ENCODE results near the gene ANKRD55.
"Not testable (repeated sequence)": the region's sequence is repeated elsewhere in the genome, so short reads cannot be mapped to it uniquely, and the experiment has no call there.

Gene ANKRD55

DNA sequence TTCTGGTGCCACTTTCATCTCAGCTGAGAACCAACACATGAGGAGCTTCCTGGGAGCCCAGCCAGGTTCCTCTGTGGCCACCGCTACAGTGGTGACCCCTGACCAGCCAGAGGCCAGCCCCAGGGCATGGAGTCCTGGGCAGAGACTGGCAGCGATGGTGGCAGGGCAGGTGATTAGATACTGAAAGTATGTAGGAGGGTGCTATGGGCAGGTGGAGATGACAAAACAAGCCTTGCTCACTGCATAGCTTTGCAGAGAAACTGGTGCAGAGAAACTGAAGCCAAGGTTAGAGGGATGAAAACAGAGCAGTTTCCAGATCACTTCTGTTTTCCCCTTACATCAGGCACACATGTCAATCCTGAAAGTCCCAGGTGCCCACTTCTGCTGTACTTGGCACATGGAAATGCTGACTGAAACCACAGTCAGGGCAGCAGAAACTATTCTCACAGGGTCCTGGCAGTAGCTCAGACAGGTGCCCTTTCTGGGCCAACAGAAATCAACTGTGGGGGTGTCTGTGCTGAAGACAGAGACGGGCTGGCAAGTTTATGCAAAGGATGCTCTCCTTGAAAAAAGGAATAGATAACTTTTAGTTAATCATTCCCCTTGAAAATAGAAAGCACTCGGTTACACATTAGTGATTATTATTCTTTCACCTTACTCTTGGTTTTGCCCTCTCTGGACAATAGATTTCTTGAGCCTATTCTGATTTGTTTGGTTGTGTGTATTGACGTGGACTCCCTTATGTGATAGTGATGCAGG, 90.3 kb downstream of the ANKRD55 start:
- DNase-seq, result peak; percentile 13

DNA sequence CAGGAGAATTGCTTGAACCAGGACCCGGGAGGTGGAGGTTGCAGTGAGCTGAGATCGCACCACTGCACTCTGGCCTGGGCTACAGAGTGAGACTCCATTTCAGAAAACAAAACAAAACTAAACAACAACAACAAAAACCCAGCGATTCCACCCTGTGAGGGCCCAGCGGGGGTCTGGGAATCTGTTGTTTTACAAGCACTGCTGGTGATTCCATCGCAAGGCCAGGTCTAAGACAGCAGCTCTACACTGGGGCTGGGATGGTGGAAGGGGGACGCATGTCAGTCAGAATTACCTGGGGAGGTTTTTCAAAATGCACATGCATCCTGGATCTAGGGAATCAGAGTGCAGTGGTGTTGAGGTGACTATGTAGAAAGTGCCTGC, 90.9 kb downstream of the ANKRD55 start:
- DNase-seq, result no peak

- DNase-seq, result no peak
Measured at GRCh38 chr5:56140073-56140472, 93.1 kb downstream of the ANKRD55 start.

GRCh38 chr5:56130664-56131063, 102.5 kb downstream of the ANKRD55 start:
- no peak for DNase-seq

GRCh38 chr5:56129288-56129687, 103.8 kb downstream of the ANKRD55 start:
- DNase-seq, result no peak

GRCh38 chr5:56128113-56128512, 105.0 kb downstream of the ANKRD55 start:
- DNase-seq, result no peak

DNA sequence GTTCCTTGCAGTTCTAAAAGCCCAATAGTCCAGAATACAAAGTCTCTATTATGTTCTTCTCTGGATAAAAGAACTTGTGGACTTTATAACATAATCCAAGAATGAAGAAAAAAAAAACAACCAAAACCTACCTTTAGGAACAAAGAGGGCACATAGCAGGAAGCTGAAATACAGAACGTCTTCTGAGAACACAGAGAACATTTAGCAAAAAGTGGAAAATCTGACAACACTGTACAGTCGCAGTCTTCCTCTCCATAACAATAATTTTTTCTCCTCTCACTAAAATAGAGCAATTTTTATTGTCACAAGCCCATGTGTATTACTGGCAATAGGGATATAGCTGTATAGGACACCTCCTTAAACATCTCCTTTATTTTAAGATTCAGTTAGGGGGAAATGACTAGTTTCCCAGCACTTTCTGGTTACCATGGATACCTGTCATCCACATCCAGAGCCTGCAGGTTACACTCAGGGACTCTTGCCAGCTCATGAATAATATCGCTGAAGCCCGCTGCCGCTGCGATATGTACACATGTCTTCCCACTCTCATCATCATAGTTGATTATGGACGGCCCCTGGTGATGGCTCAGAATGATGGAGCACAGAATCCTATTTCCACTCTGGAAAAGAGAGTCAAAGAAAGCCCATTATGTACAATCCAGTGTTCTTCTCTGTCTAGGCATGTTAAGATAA, 106.5 kb downstream of the ANKRD55 start:
- no peak for DNase-seq

- peak; percentile 15 for DNase-seq
Measured at GRCh38 chr5:56123531-56124243, 109.4 kb downstream of the ANKRD55 start.

GRCh38 chr5:56122360-56122985, 110.7 kb downstream of the ANKRD55 start:
- DNase-seq, result not testable (repeated sequence)

GRCh38 chr5:56119050-56119449, 114.1 kb downstream of the ANKRD55 start:
- DNase-seq, result no peak

DNA sequence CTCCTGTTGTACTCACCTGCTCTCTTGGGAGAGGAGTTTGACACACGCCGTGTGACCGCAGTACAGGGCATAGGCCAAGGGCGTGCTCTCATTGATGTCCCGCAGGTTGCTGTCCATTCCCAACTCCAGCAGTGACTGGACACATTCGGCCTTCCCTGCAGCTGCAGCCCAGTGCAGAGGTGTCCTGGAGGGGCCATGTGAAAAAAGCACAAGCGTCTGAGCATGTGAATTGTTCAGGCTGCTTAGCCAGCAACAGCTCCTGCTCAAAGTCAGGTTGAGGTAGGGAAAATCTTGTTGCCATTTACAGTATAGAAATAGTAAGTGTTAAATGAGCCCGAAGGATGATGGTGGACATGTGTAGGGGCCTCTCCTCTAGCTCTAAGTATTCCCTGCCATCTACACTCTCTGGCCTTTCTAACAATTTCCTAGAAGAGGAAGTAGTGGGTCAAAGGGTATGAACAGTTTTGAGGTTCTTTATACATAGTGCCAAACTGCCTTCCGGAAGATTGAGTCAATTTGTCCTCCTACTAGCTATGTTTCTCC, 116.5 kb downstream of the ANKRD55 start:
- no peak for DNase-seq

DNA sequence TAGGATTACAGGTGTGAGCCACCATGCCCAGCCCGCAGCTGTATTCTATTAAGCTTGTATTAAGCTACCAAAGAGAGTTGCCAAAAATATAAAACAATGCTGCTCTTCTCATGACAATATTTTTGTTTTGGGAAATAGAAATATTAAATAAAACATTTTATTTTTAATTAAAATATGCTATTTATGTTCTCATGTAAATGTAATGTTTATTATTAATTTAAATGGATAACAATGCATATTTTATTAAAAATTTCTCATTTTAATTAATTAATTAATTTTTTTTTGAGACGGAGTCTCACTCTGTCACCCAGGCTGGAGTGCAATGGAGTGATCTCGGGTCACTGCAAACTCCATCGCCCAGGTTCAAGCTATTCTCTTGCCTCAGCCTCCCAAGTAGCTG, 117.5 kb downstream of the ANKRD55 start:
- DNase-seq, result no peak

DNA sequence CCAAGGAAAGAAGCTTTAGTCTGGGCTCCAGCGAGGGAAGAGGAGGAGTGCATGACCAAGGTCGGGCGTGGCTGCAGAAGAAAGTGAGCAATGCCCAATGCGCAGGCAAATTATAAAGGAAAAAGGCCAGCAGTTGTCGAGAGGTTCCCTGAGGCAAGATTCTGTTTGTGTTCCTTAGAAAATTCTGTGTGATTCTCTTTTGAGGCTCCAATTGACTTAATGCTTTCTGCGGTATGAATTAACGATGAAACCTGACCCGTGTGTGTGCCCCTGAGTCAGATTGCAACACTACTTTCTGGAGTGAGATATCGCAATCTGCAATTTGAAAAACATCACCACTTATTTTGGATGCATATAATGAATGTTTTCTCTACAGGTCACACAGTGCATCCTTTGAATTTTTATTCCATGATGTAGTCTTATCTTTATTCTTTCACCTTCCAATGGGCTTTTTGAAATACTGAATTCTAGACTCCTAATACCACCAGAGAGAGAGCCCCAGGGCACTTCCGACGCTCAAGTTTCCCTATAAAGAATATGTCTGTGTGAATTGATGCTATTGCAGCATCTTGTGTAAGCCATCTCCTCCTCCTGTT, 120.5 kb downstream of the ANKRD55 start:
- DNase-seq, result peak; percentile 11

GRCh38 chr5:56111404-56111781, 121.7 kb downstream of the ANKRD55 start:
- no peak for DNase-seq

GRCh38 chr5:56110646-56111403, 122.3 kb downstream of the ANKRD55 start:
- no peak for DNase-seq

GRCh38 chr5:56108246-56108645, 124.9 kb downstream of the ANKRD55 start:
- no peak for DNase-seq

GRCh38 chr5:56106837-56107236, 126.3 kb downstream of the ANKRD55 start:
- DNase-seq, result no peak

GRCh38 chr5:56105511-56106291, 127.4 kb downstream of the ANKRD55 start:
- no peak for DNase-seq

- no peak for DNase-seq
Measured at GRCh38 chr5:56102889-56103288, 130.2 kb downstream of the ANKRD55 start.

GRCh38 chr5:56102207-56102606, 130.9 kb downstream of the ANKRD55 start:
- not testable (repeated sequence) for DNase-seq

GRCh38 chr5:56101180-56101579, 131.9 kb downstream of the ANKRD55 start:
- no peak for DNase-seq
